ENCODE results near the gene TRPC1. TPM values are rescaled to one million over a fixed set of nuclear protein-coding genes. Genes with fewer than 3 reads are reported as not detected.

Gene TRPC1
- total and polyA plus RNA-seq, 12 donors, result 2.7 to 26.3 (median 5.8) TPM

- no peaks in the 10 kb centered on the region for H3K36me3 ChIP-seq (replicated peaks in 1 of 2)
- peaks cover 0 to 9% of the 10 kb centered on the region in 2 donors for H3K4me1 ChIP-seq (replicated peaks in 1 of 2)
- no peaks in the 10 kb centered on the region for H3K27me3 ChIP-seq
- no peak overlapping the region for H3K4me3 ChIP-seq
- WGBS, 4 donors, result 65 to 81% (median 73%) methylated on average over 3 of the region's 3 CpGs
- no peak for DNase-seq
- H3K27ac ChIP-seq, result no peak overlapping the region
- TF ChIP-seq CTCF (IDR thresholded peaks at IDR 0.05) (no peak), POLR2A (IDR thresholded peaks at IDR 0.05) (no peak)
- intact Hi-C loops (cut with DNase I), result no loop called here
- no peaks in the 10 kb centered on the region for H3K9me3 ChIP-seq (replicated peaks in 1 of 3)
Measured at GRCh38 chr3:142849148-142849547, 125.3 kb downstream of the TRPC1 start.

GRCh38 chr3:142850395-142851023, 126.7 kb downstream of the TRPC1 start:
- Histone ChIP-seq H3K9me3 (replicated peaks in 1 of 3) (no peaks in the 10 kb centered on the region), H3K4me1 (replicated peaks in 1 of 2) (peaks cover 0 to 9% of the 10 kb centered on the region in 2 donors), H3K4me3 (no peak overlapping the region), H3K27me3 (no peaks in the 10 kb centered on the region), H3K27ac (peak overlapping the region in 1 of 5 donors; percentile 11), H3K36me3 (replicated peaks in 1 of 2) (no peaks in the 10 kb centered on the region)
- DNase-seq, result peak in 4 of 7 donors; percentile 11 to 37 (median 20)
- whole genome bisulfite sequencing, 4 donors, result 58 to 70% (median 59%) methylated on average over 2 of the region's 2 CpGs
- intact Hi-C loops (cut with DNase I), result no loop called here
- no peak for TF ChIP-seq POLR2A (IDR thresholded peaks at IDR 0.05)
- no peak for TF ChIP-seq CTCF (IDR thresholded peaks at IDR 0.05)

GRCh38 chr3:142852009-142852408, 128.2 kb downstream of the TRPC1 start:
- Histone ChIP-seq H3K36me3 (replicated peaks in 1 of 2) (no peaks in the 10 kb centered on the region), H3K9me3 (replicated peaks in 1 of 3) (no peaks in the 10 kb centered on the region), H3K4me3 (no peak overlapping the region), H3K4me1 (replicated peaks in 1 of 2) (peaks cover 0 to 4% of the 10 kb centered on the region in 2 donors), H3K27me3 (no peaks in the 10 kb centered on the region), H3K27ac (no peak overlapping the region)
- intact Hi-C loops (cut with DNase I), result no loop called here
- TF ChIP-seq POLR2A (IDR thresholded peaks at IDR 0.05) (no peak), CTCF (IDR thresholded peaks at IDR 0.05) (no peak)
- no peak for DNase-seq
- WGBS, 4 donors, result 42 to 68% (median 61%) methylated on average over 4 of the region's 4 CpGs

- intact Hi-C loops (cut with DNase I), result no loop called here
- DNase-seq, result peak in 4 of 7 donors; percentile 19 to 34 (median 26)
- H3K9me3 ChIP-seq (replicated peaks in 1 of 3), result no peaks in the 10 kb centered on the region
- H3K4me1 ChIP-seq (replicated peaks in 1 of 2), result no peaks in the 10 kb centered on the region
- no peak for TF ChIP-seq POLR2A (IDR thresholded peaks at IDR 0.05)
- no peak for TF ChIP-seq CTCF (IDR thresholded peaks at IDR 0.05)
- no peaks in the 10 kb centered on the region for H3K27me3 ChIP-seq
- H3K27ac ChIP-seq, result no peak overlapping the region
- no peak overlapping the region for H3K4me3 ChIP-seq
- 38 to 59% (median 49%) methylated on average over 9 to 10 of the region's 10 CpGs for WGBS, 4 donors
- H3K36me3 ChIP-seq (replicated peaks in 1 of 2), result no peaks in the 10 kb centered on the region
Measured at GRCh38 chr3:142853270-142854168, 129.7 kb downstream of the TRPC1 start.
